Ectodermal cell (in vitro differentiated cells): ENCODE measurements around the gene KDM5C.

Source experiments
- H3K27ac ChIP-seq: 2 replicates; pipeline ENCODE4 v1.7.0; 2013; ENCODE audit warnings: mild to moderate bottlenecking, low read depth, low read length; ENCODE audit not compliant: insufficient read depth, poor library complexity, severe bottlenecking
- H3K27me3 ChIP-seq: 2 replicates; pipeline ENCODE4 v1.7.0; 2013; ENCODE audit warnings: mild to moderate bottlenecking, low read length; ENCODE audit not compliant: insufficient read depth, control insufficient read depth, poor library complexity, severe bottlenecking
- H3K36me3 ChIP-seq: one replicate; pipeline ENCODE4 v1.7.0; 2013; ENCODE audit warnings: low read length; ENCODE audit not compliant: control insufficient read depth, insufficient read depth
- H3K4me1 ChIP-seq: one replicate; pipeline ENCODE4 v1.7.0; 2013; ENCODE audit warnings: low read length; ENCODE audit not compliant: control insufficient read depth, insufficient read depth
- H3K4me3 ChIP-seq: 2 replicates; pipeline ENCODE4 v1.7.0; 2013; ENCODE audit warnings: low read depth, low read length, control low read depth; ENCODE audit not compliant: insufficient read depth
- H3K9me3 ChIP-seq: 2 replicates; pipeline ENCODE4 v1.7.0; 2013; ENCODE audit warnings: mild to moderate bottlenecking, low read length, moderate library complexity; ENCODE audit not compliant: control insufficient read depth
- WGBS, 2 experiments: methylation state at CpG; one replicate each; pipeline ENCODE4 v1.1.7; 2013; ENCODE audit warnings: missing lambda C conversion rate in 2 of 2; 5-methylcytosine and 5-hydroxymethylcytosine counted together

The KDM5C gene

DNA sequence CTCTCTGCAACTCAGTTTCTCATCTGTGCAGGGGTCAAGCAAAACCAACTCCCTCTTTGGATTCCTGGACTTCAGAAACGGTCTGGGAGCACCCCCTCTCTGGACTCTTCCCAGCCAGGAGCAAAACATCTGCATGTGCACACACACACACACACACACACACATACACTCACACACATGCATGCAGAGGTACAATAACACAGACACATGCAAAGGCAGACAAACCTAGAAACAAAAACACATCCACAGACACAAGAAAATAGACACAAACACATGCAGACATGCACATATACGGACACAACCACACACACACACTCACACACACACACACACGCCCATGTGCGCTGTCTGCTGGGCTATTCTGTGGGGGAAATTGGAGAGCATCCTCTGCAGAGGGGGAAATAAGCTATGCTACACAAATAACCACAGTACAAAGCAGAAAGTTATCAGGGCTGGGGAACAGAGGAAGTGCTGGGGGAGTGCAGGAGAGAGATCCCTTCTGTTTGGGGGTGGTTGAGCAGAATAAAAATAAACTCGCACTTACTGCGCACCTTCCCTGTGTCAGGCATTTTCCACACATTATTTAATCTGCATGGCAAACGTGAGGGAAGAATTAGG lies 36.5 kb upstream of the KDM5C start:
- WGBS, 2 experiments, result 80 to 86% methylated on average over 4 to 6 of the region's 7 CpGs
- no peak overlapping the region for H3K27ac ChIP-seq
- no peaks in the 10 kb centered on the region for H3K36me3 ChIP-seq

DNA sequence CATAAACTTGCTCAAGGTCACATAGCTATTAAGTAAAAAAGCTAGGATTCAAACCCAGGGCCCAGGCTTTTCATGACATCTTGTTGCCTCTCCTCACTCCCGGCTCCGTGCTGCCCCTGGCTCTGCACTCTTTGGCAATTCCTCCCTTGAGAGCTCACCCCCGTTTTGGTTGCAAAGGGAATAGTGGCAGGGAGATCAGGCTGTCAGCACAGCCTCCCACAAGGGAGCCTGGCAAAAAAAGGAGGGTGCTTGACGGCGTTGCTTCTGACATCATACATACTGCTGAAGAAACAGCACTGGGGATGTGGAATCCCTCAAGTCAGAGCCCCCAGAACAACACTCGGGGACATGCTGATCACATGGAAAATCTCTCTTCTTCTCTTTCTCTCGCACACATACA lies 35.8 kb upstream of the KDM5C start:
- H3K27ac ChIP-seq, result no peak overlapping the region
- WGBS, 2 experiments, result 82 to 94% methylated on average over 7 of the region's 7 CpGs
- H3K4me1 ChIP-seq, result no peaks in the 10 kb centered on the region

More for the DNA sequence above, 36.5 kb upstream of the KDM5C start:
- Histone ChIP-seq H3K4me3 (no peak overlapping the region), H3K9me3 (no peaks in the 10 kb centered on the region), H3K27me3 (no peaks in the 10 kb centered on the region), H3K4me1 (no peaks in the 10 kb centered on the region)

DNA sequence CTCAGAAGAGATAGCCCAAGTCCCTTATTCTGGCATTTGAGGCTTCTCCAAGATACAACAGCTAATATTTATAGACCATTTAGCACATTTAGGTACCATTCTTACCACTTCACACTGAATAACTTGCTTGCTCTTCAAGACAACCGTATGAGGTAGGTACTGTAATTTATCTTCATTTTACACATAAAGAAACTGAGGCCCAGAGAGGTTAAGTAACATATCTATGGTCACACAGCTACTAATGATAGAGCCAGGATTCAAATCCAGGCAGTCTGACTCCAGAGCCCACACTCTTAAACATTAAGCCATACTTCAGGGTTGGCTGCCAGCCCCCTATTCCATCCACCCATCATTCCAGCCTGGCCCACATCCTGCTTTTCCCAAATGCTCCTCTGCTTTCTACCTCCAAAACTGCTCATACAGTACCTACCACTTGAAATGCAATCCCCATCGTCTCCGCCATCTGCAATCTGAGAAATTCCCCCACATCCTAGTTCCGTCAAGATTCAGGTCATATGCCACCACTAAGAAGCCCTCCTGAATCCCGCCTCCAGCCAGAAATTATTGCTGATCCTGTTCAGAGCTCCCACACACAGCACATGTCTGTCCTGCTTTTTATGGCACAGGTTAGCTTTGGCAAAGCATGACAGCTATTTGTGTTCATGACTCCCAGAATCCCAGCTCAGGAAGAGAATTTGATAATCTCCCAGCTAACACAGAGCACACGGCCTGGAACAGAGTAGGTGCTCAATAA lies 32.8 kb upstream of the KDM5C start:
- no peak overlapping the region for H3K27ac ChIP-seq
- H3K4me3 ChIP-seq, result no peak overlapping the region
- no peaks in the 10 kb centered on the region for H3K27me3 ChIP-seq
- no peaks in the 10 kb centered on the region for H3K9me3 ChIP-seq
- no peaks in the 10 kb centered on the region for H3K4me1 ChIP-seq
- 92 to 95% methylated on average over 5 to 6 of the region's 6 CpGs for WGBS, 2 experiments
- H3K36me3 ChIP-seq, result no peaks in the 10 kb centered on the region

More for the DNA sequence above, 35.8 kb upstream of the KDM5C start:
- no peaks in the 10 kb centered on the region for H3K27me3 ChIP-seq
- H3K36me3 ChIP-seq, result no peaks in the 10 kb centered on the region
- H3K4me3 ChIP-seq, result no peak overlapping the region
- no peaks in the 10 kb centered on the region for H3K9me3 ChIP-seq

DNA sequence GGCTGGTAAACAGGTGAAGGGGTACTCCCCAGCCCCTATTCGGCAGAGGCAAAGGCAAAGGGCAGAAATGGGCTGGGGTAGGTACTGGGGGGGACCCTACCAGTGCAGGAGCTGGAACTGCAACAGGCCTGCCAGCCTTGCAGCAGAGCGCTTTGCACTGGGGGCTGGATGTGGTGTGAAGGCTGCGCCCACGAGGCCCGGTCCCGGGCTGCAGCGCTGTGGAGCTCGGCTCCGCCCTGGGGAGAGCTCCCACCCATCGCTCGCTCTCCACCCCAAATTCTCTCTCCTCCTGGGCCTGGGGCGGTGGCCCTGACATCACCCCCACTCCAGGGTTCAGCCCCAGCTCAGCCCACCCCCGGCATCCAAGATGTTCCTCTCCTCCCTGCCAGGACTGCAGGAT lies 32.2 kb upstream of the KDM5C start:
- no peaks in the 10 kb centered on the region for H3K4me1 ChIP-seq
- no peak overlapping the region for H3K4me3 ChIP-seq
- no peaks in the 10 kb centered on the region for H3K27me3 ChIP-seq
- H3K36me3 ChIP-seq, result no peaks in the 10 kb centered on the region
- no peaks in the 10 kb centered on the region for H3K9me3 ChIP-seq
- H3K27ac ChIP-seq, result no peak overlapping the region
- 89 to 92% methylated on average over 13 of the region's 13 CpGs for WGBS, 2 experiments

DNA sequence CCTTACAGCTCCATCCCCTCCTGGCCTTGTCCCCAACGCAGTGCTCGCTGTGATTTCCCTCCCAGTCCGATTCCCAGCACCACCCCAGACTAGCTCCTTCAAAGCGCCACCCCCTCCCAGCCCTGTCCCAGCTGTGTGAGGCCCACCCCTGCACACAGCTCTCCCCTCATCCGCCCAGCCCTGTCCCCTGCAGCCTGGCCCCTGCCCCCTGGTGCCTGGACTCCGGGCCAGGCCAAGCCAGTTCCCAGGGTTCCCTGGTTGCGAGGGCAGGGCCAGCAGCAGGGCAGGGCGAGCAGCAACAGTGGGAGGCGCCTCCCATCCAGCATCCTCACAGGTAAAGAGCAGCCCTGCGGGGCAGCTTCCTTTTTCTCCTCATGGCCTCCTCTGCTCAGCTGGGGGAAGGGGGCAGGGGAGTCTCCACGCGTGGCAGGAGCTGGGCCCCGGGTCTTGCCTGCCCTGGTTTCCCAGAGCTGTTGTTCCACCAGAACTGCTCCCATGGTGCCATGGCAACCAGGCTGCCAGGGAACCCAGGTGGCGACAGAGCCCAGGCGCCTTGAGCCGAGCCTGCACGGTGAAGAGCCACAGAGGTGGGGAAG lies 31.5 kb upstream of the KDM5C start:
- 26 to 35% methylated on average over 17 of the region's 17 CpGs for WGBS, 2 experiments
- H3K36me3 ChIP-seq, result no peaks in the 10 kb centered on the region

DNA sequence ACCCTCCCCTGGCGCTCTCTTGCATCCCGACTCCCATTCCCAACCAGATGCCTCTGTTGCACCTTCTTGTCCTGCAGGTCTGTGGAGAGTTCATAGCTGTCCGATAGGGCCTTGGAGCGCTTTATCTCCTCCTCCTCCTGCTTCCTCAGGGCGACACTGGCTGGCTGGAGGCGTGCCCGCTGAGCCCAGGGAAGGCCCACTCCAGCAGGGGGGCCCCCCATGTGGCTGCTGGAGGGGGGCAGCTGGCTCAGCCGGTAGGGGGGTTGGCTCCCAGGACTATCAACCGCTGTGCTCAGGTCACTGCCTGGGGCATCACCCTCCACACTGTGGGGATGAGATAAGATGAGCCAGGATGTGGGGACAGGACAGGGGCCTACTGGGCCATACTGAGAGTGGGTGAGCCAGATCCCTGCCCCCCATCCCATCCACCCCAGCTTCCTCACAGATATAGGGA lies 30.8 kb upstream of the KDM5C start:
- Histone ChIP-seq H3K9me3 (no peaks in the 10 kb centered on the region), H3K27ac (no peak overlapping the region), H3K4me3 (no peak overlapping the region), H3K4me1 (no peaks in the 10 kb centered on the region), H3K36me3 (no peaks in the 10 kb centered on the region), H3K27me3 (no peaks in the 10 kb centered on the region)
- WGBS, 2 experiments, result 85 to 91% methylated on average over 6 to 9 of the region's 9 CpGs

More for the DNA sequence above, 31.5 kb upstream of the KDM5C start:
- no peak overlapping the region for H3K27ac ChIP-seq
- H3K4me3 ChIP-seq, result no peak overlapping the region
- no peaks in the 10 kb centered on the region for H3K4me1 ChIP-seq
- H3K9me3 ChIP-seq, result no peaks in the 10 kb centered on the region
- H3K27me3 ChIP-seq, result no peaks in the 10 kb centered on the region

DNA sequence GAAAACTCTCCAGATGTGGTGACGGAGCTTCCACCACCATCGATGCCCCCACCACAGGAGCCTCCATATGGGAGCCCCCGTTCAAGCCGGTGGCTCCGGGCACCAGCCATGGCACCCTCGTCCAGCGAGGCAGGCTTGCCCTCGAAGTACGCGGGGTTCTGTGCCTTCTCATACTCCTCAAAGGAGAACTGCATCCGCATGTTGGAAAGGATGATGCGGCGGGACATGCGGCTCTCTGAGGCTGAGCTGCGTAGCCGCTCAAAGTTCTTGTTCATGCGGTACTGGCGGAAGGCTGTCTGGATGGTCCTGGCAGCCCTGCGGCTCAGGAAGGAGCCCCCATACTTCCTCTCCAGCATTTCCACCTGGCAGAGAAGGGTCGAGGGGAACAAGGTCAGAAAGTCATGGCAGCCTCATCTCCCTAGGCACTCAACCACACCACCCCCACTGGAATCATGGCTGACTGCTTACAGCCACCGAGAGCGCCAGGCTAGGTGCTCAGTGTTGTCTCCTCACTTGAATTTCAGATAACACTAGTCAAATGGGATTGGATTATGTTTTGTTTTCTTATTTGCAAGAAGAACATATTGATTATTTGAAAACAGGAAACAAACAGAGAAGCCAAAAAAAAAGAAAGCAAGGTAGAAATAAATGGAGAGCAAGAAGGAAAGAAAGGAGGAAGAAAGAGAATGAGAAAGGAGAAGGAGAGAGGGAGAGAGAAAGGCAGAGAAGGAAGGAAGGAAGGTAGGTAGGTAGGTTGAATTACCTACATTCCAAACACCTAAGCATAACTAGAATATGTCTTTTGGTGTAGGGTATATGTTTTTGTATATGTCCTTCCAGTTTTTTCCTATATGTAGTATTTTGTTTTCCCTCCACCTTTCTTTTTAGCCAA lies 29.8 kb upstream of the KDM5C start:
- H3K36me3 ChIP-seq, result no peaks in the 10 kb centered on the region
- H3K9me3 ChIP-seq, result no peaks in the 10 kb centered on the region
- no peak overlapping the region for H3K4me3 ChIP-seq
- no peaks in the 10 kb centered on the region for H3K27me3 ChIP-seq
- no peaks in the 10 kb centered on the region for H3K4me1 ChIP-seq
- 93 to 95% methylated on average over 22 of the region's 22 CpGs for WGBS, 2 experiments
- H3K27ac ChIP-seq, result no peak overlapping the region

DNA sequence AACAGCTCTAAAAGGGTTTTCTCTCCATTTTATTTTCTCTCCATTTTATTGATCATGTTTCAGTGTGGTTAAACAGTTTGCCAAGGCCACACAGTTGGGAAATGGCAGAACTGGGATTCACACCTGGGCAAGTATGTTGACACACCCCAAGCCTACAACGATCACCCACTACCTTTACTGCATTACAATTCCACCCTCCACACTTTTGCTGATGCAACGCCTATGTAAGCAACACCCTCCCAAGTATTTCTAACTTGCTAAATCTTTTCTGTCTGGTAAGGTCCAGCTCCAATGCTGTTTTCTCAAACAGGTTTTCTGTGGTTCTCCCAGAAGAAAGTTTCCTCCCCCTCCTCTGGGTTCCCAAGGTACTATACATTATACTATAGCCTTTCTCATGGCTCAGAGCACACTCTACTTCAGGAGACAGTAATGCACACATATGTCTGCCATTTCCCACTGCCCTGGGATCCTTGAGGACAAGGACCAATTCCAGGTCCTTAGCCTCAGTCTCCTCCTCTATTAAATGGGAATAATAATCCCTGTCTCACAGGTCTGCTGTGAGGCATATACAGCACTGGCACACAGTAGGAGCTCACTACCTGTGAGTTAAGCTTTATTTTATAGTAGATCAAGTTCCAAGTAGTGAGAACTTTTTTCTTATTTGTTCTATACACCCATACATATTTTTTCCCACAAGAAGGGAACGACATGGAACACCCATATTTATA lies 28.4 kb upstream of the KDM5C start:
- Histone ChIP-seq H3K4me1 (no peaks in the 10 kb centered on the region), H3K27ac (no peak overlapping the region), H3K4me3 (no peak overlapping the region), H3K9me3 (no peaks in the 10 kb centered on the region), H3K36me3 (no peaks in the 10 kb centered on the region), H3K27me3 (no peaks in the 10 kb centered on the region)
- WGBS, 2 experiments, result 88 to 96% methylated on average over 2 to 3 of the region's 3 CpGs

DNA sequence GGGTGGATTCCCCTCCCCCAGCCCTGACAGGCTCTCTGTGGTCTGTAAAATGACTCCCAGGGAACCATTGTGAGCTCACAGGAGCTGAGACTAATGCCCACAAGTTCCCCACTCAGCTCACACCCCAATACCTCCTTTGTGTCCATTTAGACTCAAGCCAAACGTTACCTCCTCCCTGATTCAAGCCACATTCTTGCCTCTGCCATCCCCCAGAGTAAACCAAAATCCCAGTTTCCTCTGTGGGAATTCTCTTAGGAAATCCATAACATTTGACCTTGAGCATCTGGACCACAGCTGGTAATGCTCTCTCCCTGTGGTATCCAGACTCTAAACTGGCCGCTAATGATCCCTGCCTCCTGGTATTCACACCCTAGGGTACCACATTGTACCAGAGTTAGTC lies 26.3 kb upstream of the KDM5C start:
- Histone ChIP-seq H3K9me3 (no peaks in the 10 kb centered on the region), H3K27ac (no peak overlapping the region), H3K27me3 (no peaks in the 10 kb centered on the region), H3K36me3 (no peaks in the 10 kb centered on the region), H3K4me1 (no peaks in the 10 kb centered on the region), H3K4me3 (no peak overlapping the region)
- 48 to 54% methylated on average over 2 of the region's 2 CpGs for WGBS, 2 experiments
